Measurements from ENCODE around the gene STIM2.
"Not testable (repeated sequence)": the region's sequence is repeated elsewhere in the genome, so short reads cannot be mapped to it uniquely, and the experiment has no call there.

Gene STIM2

GRCh38 chr4:27005905-27006590 lies 145.4 kb downstream of the STIM2 start:
- DNase-seq = no peak

GRCh38 chr4:27006646-27007045 lies 146.0 kb downstream of the STIM2 start:
- DNase-seq = no peak

DNA sequence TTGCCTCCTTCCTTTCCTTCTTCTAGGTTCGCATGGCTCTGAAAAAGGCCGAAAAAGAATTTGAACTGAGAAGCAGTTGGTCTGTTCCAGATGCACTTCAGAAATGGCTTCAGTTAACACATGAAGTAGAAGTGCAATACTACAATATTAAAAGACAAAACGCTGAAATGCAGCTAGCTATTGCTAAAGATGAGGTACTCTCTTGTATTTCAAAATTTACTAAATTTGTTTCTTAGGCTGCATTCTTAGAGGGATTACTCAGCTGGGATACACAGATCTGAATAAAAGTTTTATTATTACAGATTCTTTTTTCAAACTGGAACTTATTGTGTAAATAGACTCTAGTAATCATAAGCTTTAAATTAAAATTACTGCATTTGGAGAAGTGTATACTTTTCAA lies 146.9 kb downstream of the STIM2 start:
- no peak for DNase-seq

DNA sequence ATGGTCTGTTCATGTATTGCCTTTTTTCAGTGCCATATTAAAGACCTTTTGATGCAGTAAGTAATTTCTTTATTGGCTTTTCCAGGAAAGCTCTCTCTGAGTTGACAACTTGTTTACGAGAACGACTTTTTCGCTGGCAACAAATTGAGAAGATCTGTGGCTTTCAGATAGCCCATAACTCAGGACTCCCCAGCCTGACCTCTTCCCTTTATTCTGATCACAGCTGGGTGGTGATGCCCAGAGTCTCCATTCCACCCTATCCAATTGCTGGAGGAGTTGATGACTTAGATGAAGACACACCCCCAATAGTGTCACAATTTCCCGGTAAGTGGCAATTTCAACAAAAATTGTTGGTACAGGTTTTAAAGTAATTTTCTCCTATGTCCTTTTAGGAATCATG lies 148.0 kb downstream of the STIM2 start:
- DNase-seq = no peak

DNA sequence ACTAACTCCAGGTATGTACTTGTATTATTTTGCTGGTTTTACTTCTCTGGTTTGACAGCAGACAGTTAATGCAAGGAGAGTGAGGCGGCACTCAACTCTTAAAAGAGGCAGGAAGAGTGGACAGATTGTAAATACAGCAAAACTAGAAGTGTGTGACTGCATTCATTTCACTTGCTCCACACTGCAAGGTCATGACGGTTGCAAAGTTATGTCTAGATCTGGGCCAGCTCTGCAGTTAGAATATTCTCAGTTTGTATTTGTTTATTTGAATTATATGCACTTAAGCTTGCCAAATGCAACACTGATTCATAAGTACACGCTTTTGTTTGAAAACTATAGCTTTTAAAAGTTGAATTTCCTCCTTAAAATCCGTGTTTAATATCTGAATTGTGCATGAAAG lies 148.9 kb downstream of the STIM2 start:
- no peak for DNase-seq

- DNase-seq = peak; percentile 68
These were observed 149.8 kb downstream of the STIM2 start for GRCh38 chr4:27010334-27010940.

- no peak for DNase-seq
These were observed 150.8 kb downstream of the STIM2 start for GRCh38 chr4:27011401-27011800.

- DNase-seq = no peak
These were observed 152.4 kb downstream of the STIM2 start for GRCh38 chr4:27013012-27013411.

- no peak for DNase-seq
These were observed 155.9 kb downstream of the STIM2 start for GRCh38 chr4:27016551-27016950.

DNA sequence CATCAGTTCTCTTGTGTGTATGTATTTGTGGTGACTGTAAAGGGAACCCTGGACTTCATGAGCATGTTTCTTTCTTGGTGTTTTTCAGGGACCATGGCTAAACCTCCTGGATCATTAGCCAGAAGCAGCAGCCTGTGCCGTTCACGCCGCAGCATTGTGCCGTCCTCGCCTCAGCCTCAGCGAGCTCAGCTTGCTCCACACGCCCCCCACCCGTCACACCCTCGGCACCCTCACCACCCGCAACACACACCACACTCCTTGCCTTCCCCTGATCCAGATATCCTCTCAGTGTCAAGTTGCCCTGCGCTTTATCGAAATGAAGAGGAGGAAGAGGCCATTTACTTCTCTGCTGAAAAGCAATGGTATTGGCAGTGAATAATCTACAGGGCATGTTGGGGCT lies 157.0 kb downstream of the STIM2 start:
- DNase-seq = no peak

- DNase-seq = no peak
These were observed 157.4 kb downstream of the STIM2 start for GRCh38 chr4:27018076-27018475.

GRCh38 chr4:27018910-27019309 lies 158.3 kb downstream of the STIM2 start:
- DNase-seq = no peak

DNA sequence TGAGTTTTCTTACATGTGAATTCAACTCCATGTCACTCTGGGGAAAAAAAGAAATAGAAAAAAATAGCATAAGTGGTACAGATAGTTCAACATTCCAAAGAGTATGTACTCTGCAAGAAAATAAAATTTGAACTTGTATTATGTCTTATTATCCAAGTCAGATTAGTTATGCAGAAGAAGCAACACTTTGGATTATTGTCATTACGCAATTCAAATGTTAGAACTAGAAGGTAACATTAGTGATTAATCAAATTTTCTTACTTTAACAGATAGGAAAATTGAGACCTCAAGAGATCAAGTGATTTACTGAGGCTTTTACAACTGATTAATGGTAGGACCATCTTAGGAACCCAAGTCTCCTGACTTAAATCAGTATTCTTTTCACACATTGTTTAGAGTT lies 159.1 kb downstream of the STIM2 start:
- DNase-seq = no peak

DNA sequence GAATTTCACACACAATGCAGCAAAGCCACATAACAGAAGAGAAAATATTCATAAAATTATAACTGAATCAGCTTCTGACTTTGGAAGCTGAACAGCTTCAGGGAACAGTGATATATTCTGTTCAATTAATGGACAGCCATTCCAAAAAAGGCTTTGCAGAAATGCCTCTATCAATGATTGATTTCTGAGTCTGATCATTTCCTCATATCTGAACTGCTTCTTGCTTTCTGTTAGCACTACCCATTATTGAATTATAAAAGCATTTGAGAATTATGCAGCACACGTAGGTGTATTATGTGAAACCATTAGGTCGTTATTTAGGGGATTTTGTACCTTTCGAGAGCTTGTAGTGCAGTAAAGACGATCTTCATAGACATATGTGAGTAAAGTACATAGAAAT lies 159.6 kb downstream of the STIM2 start:
- no peak for DNase-seq

DNA sequence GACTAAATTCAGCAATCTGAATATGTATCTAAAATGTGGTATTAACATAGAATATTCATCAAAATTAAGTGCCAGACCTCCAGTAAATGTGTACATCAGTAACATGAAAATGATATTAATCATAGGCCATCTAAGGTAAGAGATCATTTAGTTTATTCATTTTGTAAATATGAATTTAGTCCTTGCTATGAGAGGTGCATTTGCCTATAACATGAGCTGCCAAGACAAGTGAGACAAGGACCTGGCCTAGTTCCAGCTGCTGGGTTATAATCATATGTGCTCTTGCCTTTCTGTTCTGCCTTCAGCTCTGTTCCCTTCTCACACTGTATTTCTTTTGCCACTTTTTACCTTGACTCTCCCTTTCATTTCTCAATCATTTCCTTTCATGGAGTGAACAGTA lies 160.0 kb downstream of the STIM2 start:
- no peak for DNase-seq

DNA sequence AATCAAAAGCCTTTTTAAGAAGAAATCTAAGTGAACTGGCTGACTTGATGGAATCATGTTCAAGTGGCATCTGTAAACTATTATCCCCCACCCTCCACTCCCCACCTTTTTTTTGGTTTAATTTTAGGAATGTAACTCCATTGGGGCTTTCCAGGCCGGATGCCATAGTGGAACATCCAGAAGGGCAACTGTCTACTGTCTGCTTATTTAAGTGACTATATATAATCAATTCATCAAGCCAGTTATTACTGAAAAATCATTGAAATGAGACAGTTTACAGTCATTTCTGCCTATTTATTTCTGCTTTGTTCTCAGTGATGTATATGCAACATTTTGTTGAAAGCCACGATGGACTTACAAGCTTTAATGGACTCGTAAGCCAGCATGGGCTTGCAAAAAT lies 162.3 kb downstream of the STIM2 start:
- DNase-seq = no peak

DNA sequence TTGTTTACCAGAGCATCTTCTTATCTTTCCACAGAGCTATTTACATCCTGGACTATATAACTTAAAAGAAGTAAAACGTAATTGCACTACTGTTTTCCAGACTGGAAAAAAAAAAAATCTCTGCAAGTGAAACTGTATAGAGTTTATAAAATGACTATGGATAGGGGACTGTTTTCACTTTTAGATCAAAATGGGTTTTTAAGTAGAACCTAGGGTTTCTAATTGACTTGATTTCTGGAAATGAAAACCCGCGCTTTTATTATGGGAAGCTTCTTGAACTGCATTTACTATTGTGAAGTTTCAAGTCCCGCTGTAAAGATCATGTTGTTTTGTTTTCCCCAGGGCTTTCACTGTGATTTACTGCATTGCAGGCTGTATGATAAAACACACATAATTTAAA lies 162.7 kb downstream of the STIM2 start:
- DNase-seq = no peak

DNA sequence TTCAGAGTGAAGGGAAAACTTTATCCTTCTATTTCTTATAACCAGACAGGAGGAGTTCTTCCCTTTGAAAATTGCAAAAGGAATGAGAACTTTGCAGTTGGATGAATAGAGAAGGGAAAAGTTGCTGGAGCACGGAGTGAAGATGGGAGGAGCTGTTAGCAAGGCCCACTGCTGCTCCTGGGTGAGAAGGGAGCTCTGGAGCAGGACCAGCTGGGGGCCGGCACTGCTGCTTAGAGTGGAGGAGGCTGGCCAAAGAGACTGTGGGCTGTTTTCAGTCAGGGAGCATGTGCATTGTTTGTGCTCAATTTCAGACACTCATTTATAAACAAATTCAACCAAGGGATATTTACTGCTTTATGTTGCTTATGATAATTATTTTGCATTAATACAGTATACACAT lies 164.2 kb downstream of the STIM2 start:
- no peak for DNase-seq

DNA sequence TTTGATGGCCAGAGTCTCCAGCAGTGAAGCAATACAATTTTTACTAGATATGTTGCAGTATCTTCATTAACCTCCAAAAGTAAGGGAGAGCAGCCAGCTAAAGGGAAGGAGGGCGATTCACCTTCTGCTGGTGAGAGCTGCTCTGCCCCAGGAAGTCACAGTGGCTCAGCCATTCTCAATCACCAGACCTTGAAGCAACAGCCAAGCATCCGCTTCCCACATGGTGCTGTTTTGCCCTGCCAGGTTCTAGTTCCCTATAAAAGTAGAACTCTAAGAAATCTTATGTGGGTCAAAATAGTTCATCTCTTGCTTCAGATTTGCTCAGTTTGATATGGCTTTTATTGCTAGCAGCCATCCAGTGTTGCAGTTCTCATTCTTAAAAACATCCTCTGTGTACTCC lies 166.8 kb downstream of the STIM2 start:
- no peak for DNase-seq

DNA sequence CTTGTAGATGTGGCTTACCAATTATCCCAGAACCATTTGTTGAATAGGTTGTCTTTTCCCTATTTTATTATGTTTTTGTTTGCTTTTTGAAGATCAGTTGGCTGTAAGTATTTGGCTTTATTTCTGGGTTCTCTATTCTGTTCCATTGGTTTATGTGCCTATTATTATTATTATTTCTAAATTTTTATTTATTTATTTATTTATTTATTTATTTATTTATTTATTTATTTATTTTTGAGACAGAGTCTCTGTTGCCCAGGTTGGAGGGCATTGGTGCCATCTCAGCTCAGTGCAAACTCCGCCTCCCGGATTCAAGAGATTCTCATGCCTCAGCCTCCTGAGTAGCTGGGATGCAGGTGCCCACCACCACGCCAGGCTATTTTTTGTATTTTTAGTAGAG lies 174.5 kb downstream of the STIM2 start:
- DNase-seq = not testable (repeated sequence)

- DNase-seq = no peak
These were observed 179.7 kb downstream of the STIM2 start for GRCh38 chr4:27040356-27040755.

- no peak for DNase-seq
These were observed 181.8 kb downstream of the STIM2 start for GRCh38 chr4:27042411-27042810.

DNA sequence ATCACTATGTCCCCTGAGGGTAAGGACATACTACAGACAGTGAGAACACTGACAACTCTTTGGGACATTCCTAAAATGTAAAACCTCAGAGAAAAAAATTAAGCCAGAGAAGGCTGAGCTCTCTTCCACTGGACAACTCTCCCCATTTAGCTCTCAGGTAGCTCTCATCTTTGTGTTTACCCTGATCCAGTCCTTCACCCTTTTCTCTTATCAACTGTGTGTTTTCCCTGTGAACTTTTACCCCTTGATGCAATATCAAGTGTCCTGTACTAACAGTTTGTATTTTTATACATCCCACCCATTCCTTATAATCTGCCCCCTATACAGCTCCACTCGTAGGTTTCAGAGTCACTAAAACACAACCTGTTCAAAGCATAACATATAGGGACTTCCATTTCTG lies 182.6 kb downstream of the STIM2 start:
- no peak for DNase-seq

DNA sequence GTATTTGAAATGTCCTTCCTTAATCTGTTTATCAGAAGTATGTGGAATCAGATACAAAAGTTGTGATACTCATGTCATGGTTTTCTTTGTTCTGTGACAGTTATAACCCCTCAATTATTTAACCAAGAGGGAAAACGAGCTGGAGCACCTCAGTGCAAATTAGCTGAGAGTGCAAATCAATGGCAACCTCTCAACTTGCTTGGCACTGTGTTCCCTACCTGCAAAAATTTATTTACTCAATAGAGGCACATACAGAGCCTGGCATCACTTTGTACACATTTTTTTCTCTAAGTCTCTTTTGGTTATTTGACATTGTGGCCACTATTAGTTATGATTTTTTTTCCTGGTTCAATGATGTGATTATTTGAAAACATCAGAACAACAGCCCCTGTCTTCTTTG lies 186.2 kb downstream of the STIM2 start:
- no peak for DNase-seq
